Activated naive CD4-positive, alpha-beta T cell treated with anti-CD3 and anti-CD28 coated beads, Interleukin-2, amount 50 U/mL, for 72 hours (primary cell): Measurements from ENCODE around the gene RPS10. TPM values are rescaled to one million over a fixed set of nuclear protein-coding genes. Genes with fewer than 3 reads are reported as not detected.
A peak's percentile ranks its signal among the peaks of the same experiment; 100 is the strongest.
"Not testable (repeated sequence)": the region's sequence is repeated elsewhere in the genome, so short reads cannot be mapped to it uniquely, and the experiment has no call there.

Experiments
- ATAC-seq, 2 donors: fragments of 150-1000 bp; cut with Tn5 transposase; 2 replicates each; pipeline ENCODE4 v1.10.0; 2021; ENCODE audit warnings: mild to moderate bottlenecking in 2 of 2, moderate library complexity in 2 of 2
- DNase-seq, 2 donors: peaks; one replicate each; pipeline ENCODE4 v3.0.0; 2021 to 2022; ENCODE audit warnings: low spot score in 2 of 2
- H3K27ac Mint-ChIP-seq, 2 donors: one replicate each; pipeline ENCODE4 v1.8.0; 2022; ENCODE audit warnings: mild to moderate bottlenecking in 2 of 2, mixed read lengths in 2 of 2
- H3K36me3 Mint-ChIP-seq, 2 donors: one replicate each; pipeline ENCODE4 v1.8.0; 2022; ENCODE audit warnings: mixed read lengths in 2 of 2
- H3K9me3 Mint-ChIP-seq, 2 donors: one replicate each; pipeline ENCODE4 v1.8.0; 2022; ENCODE audit warnings: mixed read lengths in 2 of 2
- total RNA-seq, 2 donors: library from RNA; stranded (reverse); gene quantifications; one replicate each; pipeline ENCODE4 v1.2.3, GENCODE V29; 2022

The RPS10 gene
- total RNA-seq, 2 donors from 2014 or later, result 2,345 to 2,565 TPM

- DNase-seq (no peak), ATAC-seq (no peak)
- Mint-ChIP-seq H3K9me3 (no peaks in the 10 kb centered on the region), H3K36me3 (peaks cover 20 to 42% of the 10 kb centered on the region in 2 donors), H3K27ac (peak overlapping the region in 1 of 2 donors; percentile 23)
These were observed 7.5 kb downstream of the RPS10 start for GRCh38 chr6:34418367-34418766.

DNA sequence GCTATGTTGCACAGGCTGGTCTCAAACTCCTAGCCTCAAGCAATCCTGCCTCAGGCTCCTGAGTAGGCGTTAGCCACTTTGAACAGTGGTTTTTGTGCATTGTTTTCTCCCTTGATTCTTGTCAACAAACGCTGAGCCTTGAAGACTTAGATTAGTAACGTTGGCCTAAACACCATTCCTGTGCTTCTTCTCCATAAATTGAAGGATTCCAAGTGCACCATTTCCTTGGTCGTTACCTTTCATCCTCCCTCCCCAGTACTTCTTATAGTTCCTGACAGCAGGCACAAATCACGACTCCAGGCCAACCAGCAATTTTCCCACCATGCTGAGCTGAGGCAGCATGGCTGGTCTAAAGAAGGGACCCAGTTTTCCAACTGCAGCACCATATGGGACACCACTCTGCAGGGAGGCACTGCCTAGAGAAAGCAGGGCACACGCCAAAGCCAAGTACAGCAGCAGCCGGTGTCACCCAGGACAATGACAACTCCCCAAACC lies 8.9 kb downstream of the RPS10 start:
- ATAC-seq (peak in 1 of 2 donors; percentile 9), DNase-seq (no peak)
- Mint-ChIP-seq H3K9me3 (no peaks in the 10 kb centered on the region), H3K27ac (peak overlapping the region in 1 of 2 donors; percentile 39), H3K36me3 (peaks cover 20 to 35% of the 10 kb centered on the region in 2 donors)

- ATAC-seq, result peak; percentile 37 to 53
- peak overlapping the region; percentile 49 to 77 for H3K27ac Mint-ChIP-seq
These were observed 10.6 kb downstream of the RPS10 start for GRCh38 chr6:34414999-34415858.

DNA sequence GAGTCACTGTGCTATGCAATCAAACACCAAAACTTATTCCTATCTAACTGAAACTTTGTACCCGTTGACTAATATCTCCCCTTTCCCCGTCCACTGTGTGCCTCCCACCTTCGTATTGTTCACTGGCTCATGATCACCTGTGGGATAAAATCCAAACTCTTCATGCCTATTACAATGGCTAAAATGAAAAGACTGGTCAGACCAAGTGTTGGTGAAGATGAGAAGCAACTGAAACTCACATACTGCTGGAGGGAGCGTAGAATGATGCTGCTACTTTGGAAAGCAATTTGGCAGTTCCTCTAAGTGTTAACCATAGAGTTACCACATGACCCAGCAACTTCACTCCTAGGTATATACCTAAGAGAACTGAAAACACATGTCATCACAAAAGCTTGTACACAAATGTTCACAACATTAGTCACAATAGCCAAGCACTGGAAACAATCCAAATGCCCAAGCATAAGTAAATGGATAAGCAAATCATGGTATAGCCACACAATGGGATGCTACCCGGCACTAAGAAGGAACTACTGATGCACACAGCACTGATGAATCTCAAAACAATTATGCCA lies 13.1 kb downstream of the RPS10 start:
- DNase-seq, result no peak
- peak in 1 of 2 donors; percentile 46 for ATAC-seq
- Mint-ChIP-seq H3K36me3 (peaks cover 7 to 8% of the 10 kb centered on the region in 2 donors), H3K27ac (peak overlapping the region; percentile 7 to 73), H3K9me3 (no peaks in the 10 kb centered on the region)

More at GRCh38 chr6:34414999-34415858, 10.6 kb downstream of the RPS10 start:
- DNase-seq, result no peak
- peaks cover 14 to 25% of the 10 kb centered on the region in 2 donors for H3K36me3 Mint-ChIP-seq
- no peaks in the 10 kb centered on the region for H3K9me3 Mint-ChIP-seq

DNA sequence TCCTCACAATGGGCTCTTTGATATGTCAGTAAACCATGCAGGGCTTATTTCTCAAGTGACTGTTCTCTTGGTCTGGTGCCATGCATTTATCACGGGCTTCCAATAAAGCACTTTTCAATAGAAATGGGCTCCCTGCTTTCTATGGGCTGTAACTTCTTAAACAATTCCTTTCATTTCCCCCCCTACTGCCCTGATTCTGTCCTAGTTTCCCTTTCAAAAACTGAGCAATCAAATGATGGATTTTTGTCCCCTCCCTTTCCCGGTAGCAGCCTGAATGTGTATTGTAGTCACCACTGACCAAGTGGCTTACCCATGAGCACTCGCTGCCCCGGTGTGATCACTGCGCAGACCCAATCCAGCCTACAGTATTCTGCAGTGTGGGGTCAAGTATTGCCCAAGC lies 13.9 kb downstream of the RPS10 start:
- DNase-seq (no peak), ATAC-seq (no peak)
- Mint-ChIP-seq H3K9me3 (no peaks in the 10 kb centered on the region), H3K36me3 (peaks cover 2 to 4% of the 10 kb centered on the region in 2 donors), H3K27ac (peak overlapping the region in 1 of 2 donors; percentile 70)

DNA sequence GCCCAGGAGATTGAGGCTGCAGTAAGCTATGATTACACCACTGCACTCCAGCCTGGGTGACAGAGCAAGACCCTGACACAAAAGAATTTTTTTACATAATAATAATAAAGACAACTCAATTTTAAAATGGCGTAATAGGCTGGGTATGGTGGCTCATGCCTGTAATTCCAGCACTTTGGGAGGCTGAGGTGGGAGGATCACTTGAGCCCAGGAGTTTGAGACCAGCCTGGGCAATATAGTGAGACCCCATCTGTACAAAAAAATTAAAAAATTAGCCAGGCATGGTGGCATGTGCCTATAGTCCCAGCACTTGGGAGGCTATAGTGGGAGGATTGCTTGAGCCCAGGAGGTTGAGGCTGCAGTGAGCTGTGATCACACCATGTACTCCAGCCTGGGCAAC lies 18.0 kb downstream of the RPS10 start:
- not testable (repeated sequence) for DNase-seq, H3K27ac Mint-ChIP-seq, ATAC-seq, H3K9me3 Mint-ChIP-seq, H3K36me3 Mint-ChIP-seq

GRCh38 chr6:34396518-34396917 lies 29.4 kb downstream of the RPS10 start:
- no peak for ATAC-seq
- DNase-seq, result no peak
- no peak overlapping the region for H3K27ac Mint-ChIP-seq
- no peaks in the 10 kb centered on the region for H3K9me3 Mint-ChIP-seq
- peaks cover 0 to 20% of the 10 kb centered on the region in 2 donors for H3K36me3 Mint-ChIP-seq

DNA sequence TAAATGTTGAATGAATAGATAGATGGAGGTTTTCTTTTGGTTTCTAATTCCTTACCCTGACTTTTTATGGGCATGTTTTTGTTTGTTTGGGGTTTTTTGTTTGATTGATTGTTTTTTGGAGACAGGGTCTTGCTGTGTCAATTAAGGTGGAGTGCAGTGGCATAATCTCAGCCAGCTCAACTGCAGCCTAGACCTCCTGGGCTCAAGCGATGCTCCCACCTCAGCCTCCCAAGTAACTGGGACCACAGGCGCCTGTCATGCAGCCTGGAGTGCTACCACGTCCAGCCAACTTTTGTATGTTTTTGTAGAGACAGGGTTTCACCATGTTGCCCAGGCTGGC lies 31.9 kb downstream of the RPS10 start:
- Mint-ChIP-seq H3K9me3 (no peaks in the 10 kb centered on the region), H3K27ac (no peak overlapping the region), H3K36me3 (peaks cover 0 to 20% of the 10 kb centered on the region in 2 donors)
- no peak for ATAC-seq
- DNase-seq, result no peak

DNA sequence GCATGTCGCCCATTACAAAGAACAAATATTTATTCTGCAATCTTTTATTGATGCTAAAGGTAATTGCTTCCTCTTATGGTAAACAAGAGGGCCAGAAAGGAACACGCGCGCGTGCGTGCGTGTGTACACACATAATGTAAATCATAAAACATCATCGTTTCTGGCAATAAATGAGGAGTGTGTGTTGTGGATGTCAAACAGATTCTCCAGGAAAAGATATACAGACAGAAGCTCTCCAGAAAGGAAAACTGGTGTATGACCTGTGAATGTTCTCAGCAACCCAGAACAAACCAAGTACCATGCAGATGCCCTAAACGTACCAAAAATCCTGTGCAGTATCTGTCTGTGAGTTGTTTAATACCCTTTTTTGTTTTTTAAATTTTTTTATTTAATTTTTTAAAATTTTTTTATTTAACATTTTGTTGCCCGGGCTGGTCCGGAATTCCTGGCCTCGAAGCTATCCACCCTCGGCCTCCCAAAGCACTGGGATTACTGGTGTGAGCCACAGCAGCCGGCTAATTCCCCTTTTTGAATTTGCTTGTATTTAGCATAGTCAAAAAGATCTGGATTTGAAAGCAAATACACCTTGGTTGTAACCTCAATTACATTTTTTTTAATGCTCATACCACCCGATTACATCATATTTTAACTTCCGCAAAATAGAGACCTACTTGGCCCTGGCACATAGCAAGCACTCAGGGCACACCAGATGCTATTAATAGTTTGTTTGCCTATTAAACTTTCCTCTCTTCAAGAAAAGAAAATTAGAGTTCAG lies 32.5 kb downstream of the RPS10 start:
- peaks cover 0 to 20% of the 10 kb centered on the region in 2 donors for H3K36me3 Mint-ChIP-seq
- DNase-seq (no peak), ATAC-seq (no peak)
- peak overlapping the region in 1 of 2 donors; percentile 93 for H3K27ac Mint-ChIP-seq
- H3K9me3 Mint-ChIP-seq, result no peaks in the 10 kb centered on the region

DNA sequence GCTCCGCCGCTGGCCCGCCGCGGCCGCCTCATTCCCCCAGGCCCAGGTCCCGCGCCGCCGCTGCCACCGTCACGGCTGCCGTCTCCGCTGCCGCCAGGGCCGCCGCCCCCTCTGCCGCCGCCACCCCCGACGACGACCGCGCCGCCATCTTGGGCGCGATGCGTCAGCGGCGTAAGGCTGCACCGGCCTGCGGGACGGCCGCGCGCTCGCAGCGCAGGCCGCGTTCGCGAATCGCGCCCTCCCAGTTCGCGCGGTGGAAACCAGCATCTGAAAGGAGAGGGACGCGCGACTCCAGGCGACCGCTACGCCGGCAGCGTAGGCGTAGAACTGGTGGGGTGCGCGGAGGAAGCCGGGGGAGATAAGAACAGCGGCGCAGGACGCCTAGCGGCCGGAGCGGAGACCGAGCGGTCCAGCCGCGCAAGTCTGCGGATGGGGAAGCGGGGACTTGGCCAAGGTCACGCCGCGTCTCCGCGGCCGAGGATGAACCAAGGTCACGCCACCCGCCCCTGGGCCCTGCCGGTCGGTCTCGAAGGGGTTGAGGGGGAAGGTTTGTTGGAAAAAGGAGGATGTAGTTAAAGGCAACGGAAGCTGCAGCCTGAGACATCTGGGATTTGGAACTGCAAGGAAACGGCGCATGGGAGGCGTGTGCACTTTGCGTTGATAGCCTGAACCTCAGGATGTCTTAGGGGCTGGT lies 33.2 kb downstream of the RPS10 start, which contains the start of gene NUDT3:
Gene NUDT3, minus strand, starts transcription at position 173 of the 694 bp plus-strand sequence. CDS start 307 bp downstream, outside the sequence.
- H3K27ac Mint-ChIP-seq, result peak within 1 kb of the TSS in 1 of 2 donors; percentile 93
- peak; percentile 88 to 90 for ATAC-seq
- H3K9me3 Mint-ChIP-seq, result no peaks in the 10 kb centered on the region
- peak; percentile 95 for DNase-seq
- H3K36me3 Mint-ChIP-seq, result peaks cover 0 to 20% of the 10 kb centered on the region in 2 donors

- ATAC-seq, result peak; percentile 37 to 46
- Mint-ChIP-seq H3K36me3 (peaks cover 0 to 20% of the 10 kb centered on the region in 2 donors), H3K9me3 (no peaks in the 10 kb centered on the region), H3K27ac (no peak overlapping the region)
- peak; percentile 55 to 67 for DNase-seq
These were observed 33.9 kb downstream of the RPS10 start for GRCh38 chr6:34391786-34392496.

GRCh38 chr6:34391473-34391785 lies 34.4 kb downstream of the RPS10 start:
- no peak for DNase-seq
- H3K9me3 Mint-ChIP-seq, result no peaks in the 10 kb centered on the region
- peaks cover 0 to 17% of the 10 kb centered on the region in 2 donors for H3K36me3 Mint-ChIP-seq
- no peak for ATAC-seq
- H3K27ac Mint-ChIP-seq, result no peak overlapping the region

DNA sequence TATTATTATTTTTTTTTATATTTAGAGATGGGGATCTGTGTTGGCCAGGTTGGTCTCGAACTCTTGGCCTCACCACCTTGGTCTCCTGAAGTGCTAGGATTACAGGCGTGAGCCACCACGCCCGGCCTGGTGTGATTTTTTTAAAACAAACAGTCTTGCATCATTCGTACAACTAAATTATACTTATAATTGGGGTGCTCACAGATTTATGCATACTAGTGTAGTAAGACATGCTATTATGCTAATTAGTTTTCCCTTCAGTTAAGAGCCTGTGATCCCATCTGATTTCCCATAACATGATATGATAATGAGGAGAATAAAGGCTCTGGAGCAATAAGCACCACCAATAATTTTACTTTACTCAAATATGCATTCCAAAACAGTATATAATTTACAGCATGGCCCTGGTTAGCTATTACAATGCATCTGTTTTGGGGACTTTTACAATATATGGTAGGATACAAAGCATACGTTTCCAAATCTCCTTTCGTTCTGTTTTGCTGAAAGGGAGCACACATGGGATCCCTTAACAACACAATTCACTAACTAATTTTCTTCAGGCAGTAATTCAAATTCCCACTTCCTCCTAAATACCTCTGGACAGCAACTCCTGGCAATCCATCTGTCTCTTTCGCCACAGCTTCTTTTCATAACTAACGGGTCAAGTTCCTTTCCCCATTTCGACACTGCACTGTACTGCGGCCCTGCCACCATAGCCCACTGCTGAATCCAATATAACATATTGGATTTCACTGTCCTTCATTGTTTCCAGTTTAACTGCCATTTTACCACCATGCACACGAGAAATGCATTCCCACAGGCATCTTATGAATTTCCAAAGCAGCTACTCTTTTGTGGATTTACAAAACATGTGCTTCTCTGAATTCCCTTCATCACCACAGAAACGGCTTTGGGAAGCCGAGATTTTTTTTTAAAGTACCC lies 35.1 kb downstream of the RPS10 start:
- Mint-ChIP-seq H3K36me3 (peaks cover 0 to 11% of the 10 kb centered on the region in 2 donors), H3K9me3 (no peaks in the 10 kb centered on the region), H3K27ac (no peak overlapping the region)
- ATAC-seq, result no peak
- no peak for DNase-seq

DNA sequence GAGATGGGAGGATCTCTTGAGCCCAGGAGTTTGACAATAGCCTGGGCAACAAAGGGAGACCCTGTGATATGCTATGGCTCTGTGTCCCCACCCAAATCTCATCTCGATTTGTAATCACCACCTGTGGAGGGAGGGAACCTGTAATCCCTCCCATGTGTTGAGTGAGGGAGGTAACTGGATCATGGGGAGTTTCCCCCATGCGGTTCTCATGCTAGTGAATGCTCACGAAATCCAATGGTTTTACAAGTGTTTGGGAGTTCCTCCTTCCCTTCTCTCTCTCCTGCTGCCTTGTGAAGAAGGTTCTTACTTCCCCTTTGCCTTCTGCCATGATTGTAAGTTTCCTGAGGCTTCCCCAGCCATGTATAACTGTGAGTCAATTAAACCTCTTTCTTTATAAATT lies 36.8 kb downstream of the RPS10 start:
- no peak for ATAC-seq
- DNase-seq, result no peak
- Mint-ChIP-seq H3K36me3 (peaks cover 0 to 6% of the 10 kb centered on the region in 2 donors), H3K9me3 (no peaks in the 10 kb centered on the region), H3K27ac (no peak overlapping the region)

- ATAC-seq, result no peak
- H3K9me3 Mint-ChIP-seq, result no peaks in the 10 kb centered on the region
- no peak for DNase-seq
- H3K36me3 Mint-ChIP-seq, result peaks cover 0 to 6% of the 10 kb centered on the region in 2 donors
- H3K27ac Mint-ChIP-seq, result no peak overlapping the region
These were observed 37.4 kb downstream of the RPS10 start for GRCh38 chr6:34388421-34388820.
